ENCODE results near the gene SLC35E3. TPM values are rescaled to one million over a fixed set of nuclear protein-coding genes. Genes with fewer than 3 reads are reported as not detected.

SLC35E3 gene
- total RNA-seq, 1 donor = 6.5 TPM

DNA sequence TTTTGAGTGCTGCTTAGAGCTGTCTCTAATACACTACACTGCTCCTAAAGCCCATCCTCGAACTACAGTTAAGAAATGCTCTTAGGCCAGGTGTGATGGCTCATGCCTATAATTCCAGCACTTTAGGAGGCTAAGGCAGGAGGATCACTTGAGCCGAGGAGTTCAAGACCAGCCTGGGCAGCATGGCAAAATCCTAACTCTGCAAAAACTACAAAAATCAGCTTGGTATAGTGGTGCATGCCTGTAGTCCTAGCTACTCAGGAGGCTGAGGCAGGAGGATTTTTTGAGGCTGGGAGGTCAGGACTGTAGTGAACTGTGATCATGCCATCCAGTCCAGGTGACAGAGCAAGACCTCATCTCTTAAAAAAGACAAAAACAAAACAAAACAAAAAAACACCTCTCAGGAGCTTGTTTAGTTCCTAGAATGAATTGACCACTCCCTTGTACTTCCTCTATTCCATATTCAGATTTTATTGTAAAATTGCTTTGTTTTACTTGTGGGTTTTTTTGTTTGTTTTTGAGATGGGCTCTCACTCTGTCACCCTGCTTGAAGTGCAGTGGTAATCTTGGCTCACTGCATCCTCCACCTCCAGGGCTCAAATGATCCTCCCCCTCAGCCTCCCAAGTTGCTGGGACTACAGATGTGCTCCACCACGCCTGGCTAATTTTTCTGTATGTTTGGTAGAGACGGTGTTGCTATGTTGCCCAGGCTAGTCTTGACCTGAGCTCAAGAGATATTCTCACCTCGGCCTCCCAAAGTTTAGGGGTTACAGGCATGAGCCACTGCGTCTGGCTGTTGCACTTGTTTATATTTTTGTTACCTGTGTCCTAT lies 75.6 kb downstream of the SLC35E3 start:
- TF ChIP-seq, protein P1, sequence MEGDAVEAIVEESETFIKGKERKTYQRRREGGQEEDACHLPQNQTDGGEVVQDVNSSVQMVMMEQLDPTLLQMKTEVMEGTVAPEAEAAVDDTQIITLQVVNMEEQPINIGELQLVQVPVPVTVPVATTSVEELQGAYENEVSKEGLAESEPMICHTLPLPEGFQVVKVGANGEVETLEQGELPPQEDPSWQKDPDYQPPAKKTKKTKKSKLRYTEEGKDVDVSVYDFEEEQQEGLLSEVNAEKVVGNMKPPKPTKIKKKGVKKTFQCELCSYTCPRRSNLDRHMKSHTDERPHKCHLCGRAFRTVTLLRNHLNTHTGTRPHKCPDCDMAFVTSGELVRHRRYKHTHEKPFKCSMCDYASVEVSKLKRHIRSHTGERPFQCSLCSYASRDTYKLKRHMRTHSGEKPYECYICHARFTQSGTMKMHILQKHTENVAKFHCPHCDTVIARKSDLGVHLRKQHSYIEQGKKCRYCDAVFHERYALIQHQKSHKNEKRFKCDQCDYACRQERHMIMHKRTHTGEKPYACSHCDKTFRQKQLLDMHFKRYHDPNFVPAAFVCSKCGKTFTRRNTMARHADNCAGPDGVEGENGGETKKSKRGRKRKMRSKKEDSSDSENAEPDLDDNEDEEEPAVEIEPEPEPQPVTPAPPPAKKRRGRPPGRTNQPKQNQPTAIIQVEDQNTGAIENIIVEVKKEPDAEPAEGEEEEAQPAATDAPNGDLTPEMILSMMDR (IDR thresholded peaks at IDR 0.05; ENCODE audit: insufficient read depth, low read depth, low read length) = no peak
- no peak overlapping the region for H3K4me3 ChIP-seq (ENCODE audit: low read depth, low read length)
- no peak for DNase-seq (ENCODE audit: low read depth)

DNA sequence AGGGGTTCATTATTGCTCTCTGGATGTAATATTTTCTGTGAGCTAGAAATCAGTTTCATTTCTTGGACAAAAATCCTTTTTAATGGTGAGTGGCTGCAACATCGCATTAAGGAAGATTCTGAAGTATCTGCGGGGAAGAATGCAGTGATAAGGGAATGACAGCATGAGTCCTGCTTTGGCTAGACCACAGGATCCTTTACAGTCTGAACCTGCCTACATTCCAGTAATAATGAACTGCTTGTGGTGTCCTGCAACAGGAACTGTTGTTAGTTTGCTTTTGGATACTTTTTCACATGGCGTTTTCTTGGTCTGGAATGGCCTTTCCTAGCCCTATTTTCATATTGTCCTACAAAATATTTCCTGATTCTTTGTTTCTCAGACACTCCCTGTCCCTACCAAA lies 77.7 kb downstream of the SLC35E3 start:
- DNase-seq (ENCODE audit: low read depth) = peak; percentile 25
- TF ChIP-seq, protein P1 (IDR thresholded peaks at IDR 0.05; ENCODE audit: insufficient read depth, low read depth, low read length) = no peak
- no peak overlapping the region for H3K4me3 ChIP-seq (ENCODE audit: low read depth, low read length)

DNA sequence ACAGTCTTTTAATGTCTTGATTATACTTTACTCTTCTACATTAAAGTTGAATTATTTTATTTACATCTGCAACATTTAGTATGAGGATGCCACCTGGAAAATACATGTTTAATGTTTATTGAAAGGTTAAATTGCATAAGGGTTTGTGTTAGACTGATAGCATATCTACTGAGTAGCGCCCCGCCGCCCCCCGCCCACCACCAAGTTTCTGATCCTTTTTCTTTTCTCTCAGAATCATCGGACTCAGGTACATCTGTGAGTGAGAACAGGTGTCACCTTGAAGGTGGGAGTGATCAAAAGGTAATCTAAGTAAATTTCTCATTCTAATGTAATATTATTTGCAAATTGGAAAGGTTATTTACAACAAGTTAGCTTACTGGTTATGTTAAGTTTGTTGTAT lies 78.2 kb downstream of the SLC35E3 start:
- no peak for DNase-seq (ENCODE audit: low read depth)
- TF ChIP-seq, protein P1 (IDR thresholded peaks at IDR 0.05; ENCODE audit: insufficient read depth, low read depth, low read length) = no peak
- no peak overlapping the region for H3K4me3 ChIP-seq (ENCODE audit: low read depth, low read length)

DNA sequence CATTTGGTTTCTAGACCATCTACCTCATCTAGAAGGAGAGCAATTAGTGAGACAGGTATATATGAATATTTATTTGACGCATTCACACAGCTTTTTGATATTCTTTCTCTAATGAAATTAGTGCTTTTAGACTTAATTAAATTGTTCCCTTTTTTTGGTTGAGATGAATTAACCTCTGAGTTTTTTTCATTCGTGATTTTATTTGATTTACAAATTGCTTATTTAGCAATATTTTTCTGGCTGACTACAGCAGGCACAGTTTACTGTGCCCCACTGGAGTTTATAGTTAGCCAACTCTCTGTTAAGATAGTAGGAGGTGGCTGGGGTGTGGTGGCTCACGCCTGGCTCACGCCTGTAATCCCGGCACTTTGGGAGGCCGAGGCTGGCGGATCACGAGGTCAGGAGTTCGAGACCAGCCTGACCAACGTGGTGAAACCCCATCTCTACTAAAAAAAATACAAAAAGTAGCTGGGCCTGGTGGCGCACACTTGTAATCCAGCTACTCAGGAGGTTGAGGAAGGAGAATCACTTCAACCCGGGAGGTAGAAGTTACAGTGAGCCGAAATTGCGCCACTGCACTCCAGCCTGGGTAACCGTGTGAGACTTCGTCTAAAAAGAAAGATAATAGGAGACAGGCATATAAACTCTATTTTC lies 78.7 kb downstream of the SLC35E3 start:
- DNase-seq (ENCODE audit: low read depth) = no peak
- TF ChIP-seq, protein P1 (IDR thresholded peaks at IDR 0.05; ENCODE audit: insufficient read depth, low read depth, low read length) = no peak
- H3K4me3 ChIP-seq (ENCODE audit: low read depth, low read length) = no peak overlapping the region

DNA sequence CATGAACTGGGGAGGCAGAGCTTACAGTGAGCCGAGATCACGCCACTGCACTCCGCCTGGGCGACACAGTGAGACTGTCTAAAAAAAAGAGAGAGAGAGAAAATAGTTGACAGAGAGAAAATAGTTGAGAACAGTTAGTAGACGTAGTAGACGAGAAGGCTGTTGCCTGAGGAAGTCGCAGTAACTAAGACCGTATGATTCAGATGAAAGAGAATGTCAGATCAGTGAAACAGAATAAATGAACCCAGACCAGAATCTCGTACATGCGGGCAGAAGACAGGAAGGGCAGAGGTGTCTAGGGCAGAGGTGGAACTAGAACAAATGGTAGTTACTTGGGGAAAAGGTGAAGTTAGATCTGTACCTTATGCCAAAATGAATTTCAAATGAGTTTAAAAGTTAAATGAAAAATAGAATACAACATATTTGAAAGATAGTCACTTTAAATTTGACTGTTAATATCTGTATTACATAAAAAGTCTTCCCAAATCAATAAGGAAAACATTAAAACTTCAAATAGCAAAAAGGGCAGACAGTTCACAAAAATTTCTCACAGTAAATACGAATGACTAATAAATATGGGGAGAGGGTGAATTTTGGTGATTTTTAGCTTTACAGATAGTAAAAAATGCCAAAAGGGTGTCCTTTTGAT lies 79.7 kb downstream of the SLC35E3 start:
- H3K4me3 ChIP-seq (ENCODE audit: low read depth, low read length) = no peak overlapping the region
- DNase-seq (ENCODE audit: low read depth) = no peak
- TF ChIP-seq, protein P1 (IDR thresholded peaks at IDR 0.05; ENCODE audit: insufficient read depth, low read depth, low read length) = no peak

DNA sequence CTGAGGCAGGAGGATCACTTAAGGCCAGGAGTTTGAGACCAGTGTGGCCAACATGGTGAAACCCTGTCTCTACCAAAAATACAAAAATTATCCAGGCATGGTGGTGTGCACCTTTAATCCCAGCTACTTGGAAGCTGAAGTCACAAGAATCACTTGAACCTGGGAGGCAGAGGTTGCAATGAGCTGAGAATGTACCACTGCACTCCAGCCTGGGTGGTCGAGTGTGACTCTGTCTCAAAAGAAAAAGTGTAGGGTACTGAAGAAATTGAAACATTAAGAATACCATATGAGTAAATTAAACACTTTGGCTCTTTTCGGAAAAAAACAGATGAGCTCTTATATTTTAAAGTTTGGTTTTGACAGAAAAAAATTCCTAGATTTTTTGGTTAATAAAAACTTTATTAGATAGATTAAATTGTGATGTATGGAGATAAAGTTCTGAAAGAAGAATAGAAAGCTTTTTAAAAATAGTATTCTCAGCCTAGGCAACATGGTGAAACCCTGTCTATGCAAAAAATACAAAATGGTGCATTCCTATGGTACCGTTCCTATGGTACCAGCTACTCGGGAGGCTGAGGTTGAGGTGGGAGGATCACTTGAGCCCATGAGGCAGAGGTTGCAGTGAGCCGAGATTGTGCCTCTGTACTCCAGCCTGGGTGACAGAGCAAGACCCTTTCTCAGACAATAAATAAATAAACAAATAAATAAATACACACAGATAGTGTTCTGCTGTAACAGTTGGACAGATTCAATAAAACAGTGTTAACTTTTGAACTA lies 82.1 kb downstream of the SLC35E3 start:
- TF ChIP-seq, protein P1 (IDR thresholded peaks at IDR 0.05; ENCODE audit: insufficient read depth, low read depth, low read length) = no peak
- H3K4me3 ChIP-seq (ENCODE audit: low read depth, low read length) = no peak overlapping the region
- no peak for DNase-seq (ENCODE audit: low read depth)
